Measurements from ENCODE around the gene PCSK4. TPM values are rescaled to one million over a fixed set of nuclear protein-coding genes. Genes with fewer than 3 reads are reported as not detected.

The PCSK4 gene
- total RNA-seq, 1 experiment from 2014 or later = 9.1 TPM

GRCh38 chr19:1446713-1447481, 43.3 kb downstream of the PCSK4 start:
- DNase-seq = peak; percentile 57
- H4K20me1 ChIP-seq (ENCODE audit: control insufficient read depth, insufficient read depth, insufficient read length) = no peaks in the 10 kb centered on the region
- no peaks in the 10 kb centered on the region for H3K9me3 ChIP-seq (ENCODE audit: control insufficient read depth, low read depth, low read length)
- no peak overlapping the region for H2BK12ac ChIP-seq (ENCODE audit: insufficient read length, low read depth, low read length)
- H3T11ph ChIP-seq (ENCODE audit: low read length) = no peak overlapping the region
- no peak overlapping the region for H4K91ac ChIP-seq (ENCODE audit: insufficient read length, low read depth, low read length)
- TF ChIP-seq CTCF (conservative IDR thresholded peaks at IDR 0.05) = no peak
- peaks cover 3 to 14% (median 10%) of the 10 kb centered on the region in 3 experiments; a peak in 6 of 7 replicates for H3K36me3 Mint-ChIP-seq (ENCODE audit: insufficient read depth in 1 of 3, low read depth in 3 of 3)
- H3K27me3 Mint-ChIP-seq (ENCODE audit: low read depth) = peaks cover 68% of the 10 kb centered on the region
- H2BK120ac ChIP-seq (ENCODE audit: low read depth, low read length, poor library complexity, severe bottlenecking) = no peak overlapping the region
- H4K5ac ChIP-seq (ENCODE audit: insufficient read length, low read depth, low read length) = no peak overlapping the region
- H3K27me3 ChIP-seq (ENCODE audit: insufficient read depth, low read length) = peaks cover 24% of the 10 kb centered on the region; the same call in 1 of the 2 replicates
- peaks cover 10 to 31% of the 10 kb centered on the region in 2 experiments for H3K4me1 Mint-ChIP-seq
- no peak overlapping the region for H3K56ac ChIP-seq (ENCODE audit: insufficient read length, low read depth, low read length)
- H3K9ac ChIP-seq (ENCODE audit: extremely low read depth, insufficient read length, low read length) = no peak overlapping the region
- H3K79me1 ChIP-seq (ENCODE audit: insufficient read depth, low read depth, low read length, poor library complexity, severe bottlenecking) = no peaks in the 10 kb centered on the region
- no peak overlapping the region for H3K27ac Mint-ChIP-seq
- H3K14ac ChIP-seq (ENCODE audit: insufficient read depth, low read length) = no peak overlapping the region
- WGBS (ENCODE audit: extremely low coverage, insufficient read length, low lambda C conversion rate) = no CpG with 5 or more reads among the region's 63 CpGs
- H3K4me3 Mint-ChIP-seq = peak overlapping the region; percentile 36 to 78
- no peaks in the 10 kb centered on the region for H3K79me2 ChIP-seq (ENCODE audit: insufficient read depth, low read length)
- peaks cover 7% of the 10 kb centered on the region for H3K23me2 ChIP-seq (ENCODE audit: insufficient read length, low read depth, low read length, poor library complexity, severe bottlenecking)
- no peak overlapping the region for H2AK5ac ChIP-seq (ENCODE audit: insufficient read length, low read length)
- no peaks in the 10 kb centered on the region for H3K4me1 ChIP-seq (ENCODE audit: insufficient read depth, low read length)
- H2BK15ac ChIP-seq (ENCODE audit: low read depth, low read length) = no peak overlapping the region
- H3K27ac ChIP-seq (ENCODE audit: insufficient read length, low read depth, low read length) = no peak overlapping the region
- no peak overlapping the region for H2BK20ac ChIP-seq (ENCODE audit: low read depth, low read length, poor library complexity, severe bottlenecking)
- H3K18ac ChIP-seq (ENCODE audit: insufficient read length, low read depth, low read length) = no peak overlapping the region
- H4K8ac ChIP-seq (replicated peaks; ENCODE audit: insufficient read length, low read depth, low read length) = no peak overlapping the region
- no peak overlapping the region for H2AFZ ChIP-seq (ENCODE audit: low read length)
- no peaks in the 10 kb centered on the region; a peak in 1 of 5 replicates for H3K9me3 Mint-ChIP-seq
- no peak overlapping the region for H3K23ac ChIP-seq (ENCODE audit: insufficient read length, low read depth, low read length)
- H3K4ac ChIP-seq (ENCODE audit: low read depth, low read length) = no peak overlapping the region
- peak overlapping the region; percentile 7 for H3K4me2 ChIP-seq (ENCODE audit: insufficient read depth, insufficient read length, low read length)
- no peak overlapping the region for H2BK5ac ChIP-seq (ENCODE audit: insufficient read length, low read length)
